A549 (cell line): ENCODE results near the gene BRSK2.

Source experiments
- EP300 ChIP-seq, 2 experiments: fragments of >200 bp; sonication (Bioruptor Twin); formaldehyde crosslinking; IDR thresholded peaks; 2 replicates in 1 of 2; 3 replicates in 1 of 2; pipeline ENCODE4 v1.6.1; 2016 to 2017
- ESRRA ChIP-seq: fragments of 150-350 bp; IDR thresholded peaks from 2 replicates; pipeline ENCODE4 v1.6.1; 2014; ENCODE audit warnings: mild to moderate bottlenecking, low read length, borderline replicate concordance
- HEYL ChIP-seq: fragments of 250-450 bp; sonication (Bioruptor Pico); IDR thresholded peaks from 2 replicates; pipeline ENCODE4 v1.8.0; 2021; ENCODE audit warnings: mild to moderate bottlenecking, moderate library complexity
- HOXB5 ChIP-seq: fragments of 250-450 bp; sonication (Bioruptor Pico); IDR thresholded peaks from 2 replicates; pipeline ENCODE4 v1.5.0; 2020; ENCODE audit warnings: mild to moderate bottlenecking, moderate library complexity
- JUNB ChIP-seq: fragments of >200 bp; sonication (Bioruptor Twin); formaldehyde crosslinking; IDR thresholded peaks from 2 replicates; pipeline ENCODE4 v1.6.1; 2016
- NPAS2 ChIP-seq: fragments of 250-450 bp; sonication (Bioruptor Pico); IDR thresholded peaks from 2 replicates; pipeline ENCODE4 v1.8.0; 2022; ENCODE audit warnings: mild to moderate bottlenecking, moderate library complexity, borderline replicate concordance
- POLR2A ChIP-seq: IDR thresholded peaks from 2 replicates; pipeline ENCODE4 v1.6.1; 2012; ENCODE audit warnings: mild to moderate bottlenecking, low read length
- RFX5 ChIP-seq: fragments of 450-650 bp; IDR thresholded peaks from 2 replicates; pipeline ENCODE4 v1.7.1; 2014; ENCODE audit warnings: antibody characterized with exemption, mild to moderate bottlenecking, moderate library complexity
- ZFP36 ChIP-seq: fragments of 450-650 bp; IDR thresholded peaks from 2 replicates; pipeline ENCODE4 v1.6.1; 2014; ENCODE audit warnings: borderline replicate concordance; ENCODE audit not compliant: partially characterized antibody
- TF ChIP-seq, protein P1 (sequence below): fragments of >200 bp; sonication (Bioruptor Twin); formaldehyde crosslinking; IDR thresholded peaks from 3 replicates; pipeline ENCODE4 v1.5.1; 2016
- TF ChIP-seq, protein P2 (sequence below): IDR thresholded peaks from 2 replicates; pipeline ENCODE4 v1.6.1; 2012
- TF ChIP-seq, protein P3 (sequence below): fragments of 200-600 bp; sonication (generic); IDR thresholded peaks from 2 replicates; pipeline ENCODE4 v1.6.1; 2016; ENCODE audit warnings: antibody characterized with exemption, mild to moderate bottlenecking, moderate library complexity

DNA sequence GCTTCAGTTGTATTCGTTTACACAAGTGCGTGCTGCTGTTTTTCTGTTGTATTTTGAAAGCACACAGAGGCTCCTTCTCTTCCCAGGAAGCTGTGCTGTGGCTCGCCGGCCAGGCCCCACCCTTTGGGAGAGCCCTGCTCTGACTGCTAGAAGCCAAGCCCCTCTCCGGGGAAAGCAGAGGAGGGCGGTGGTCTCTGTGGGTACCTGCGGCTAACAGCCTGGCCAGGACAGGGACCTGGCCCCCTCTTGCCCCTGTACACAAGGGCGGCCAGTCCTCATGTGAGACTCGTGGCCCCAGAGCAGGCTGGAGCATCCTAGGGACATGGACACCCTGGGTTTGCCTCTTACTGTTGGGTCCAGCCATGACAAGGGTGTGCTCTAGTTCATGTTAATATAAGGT, 82.0 kb downstream of the BRSK2 start:
- TF ChIP-seq, protein P1, sequence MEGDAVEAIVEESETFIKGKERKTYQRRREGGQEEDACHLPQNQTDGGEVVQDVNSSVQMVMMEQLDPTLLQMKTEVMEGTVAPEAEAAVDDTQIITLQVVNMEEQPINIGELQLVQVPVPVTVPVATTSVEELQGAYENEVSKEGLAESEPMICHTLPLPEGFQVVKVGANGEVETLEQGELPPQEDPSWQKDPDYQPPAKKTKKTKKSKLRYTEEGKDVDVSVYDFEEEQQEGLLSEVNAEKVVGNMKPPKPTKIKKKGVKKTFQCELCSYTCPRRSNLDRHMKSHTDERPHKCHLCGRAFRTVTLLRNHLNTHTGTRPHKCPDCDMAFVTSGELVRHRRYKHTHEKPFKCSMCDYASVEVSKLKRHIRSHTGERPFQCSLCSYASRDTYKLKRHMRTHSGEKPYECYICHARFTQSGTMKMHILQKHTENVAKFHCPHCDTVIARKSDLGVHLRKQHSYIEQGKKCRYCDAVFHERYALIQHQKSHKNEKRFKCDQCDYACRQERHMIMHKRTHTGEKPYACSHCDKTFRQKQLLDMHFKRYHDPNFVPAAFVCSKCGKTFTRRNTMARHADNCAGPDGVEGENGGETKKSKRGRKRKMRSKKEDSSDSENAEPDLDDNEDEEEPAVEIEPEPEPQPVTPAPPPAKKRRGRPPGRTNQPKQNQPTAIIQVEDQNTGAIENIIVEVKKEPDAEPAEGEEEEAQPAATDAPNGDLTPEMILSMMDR, result no peak
- TF ChIP-seq EP300 (IDR thresholded peaks at IDR 0.05), result no peak
- TF ChIP-seq JUNB, result no peak
- no peak for TF ChIP-seq RFX5
- no peak for TF ChIP-seq ZFP36
- no peak for TF ChIP-seq POLR2A
- no peak for TF ChIP-seq HOXB5 (CRISPR knock-in tag)
- no peak for TF ChIP-seq NPAS2 (CRISPR knock-in tag)
- TF ChIP-seq HEYL (CRISPR knock-in tag), result no peak
- TF ChIP-seq, protein P2, sequence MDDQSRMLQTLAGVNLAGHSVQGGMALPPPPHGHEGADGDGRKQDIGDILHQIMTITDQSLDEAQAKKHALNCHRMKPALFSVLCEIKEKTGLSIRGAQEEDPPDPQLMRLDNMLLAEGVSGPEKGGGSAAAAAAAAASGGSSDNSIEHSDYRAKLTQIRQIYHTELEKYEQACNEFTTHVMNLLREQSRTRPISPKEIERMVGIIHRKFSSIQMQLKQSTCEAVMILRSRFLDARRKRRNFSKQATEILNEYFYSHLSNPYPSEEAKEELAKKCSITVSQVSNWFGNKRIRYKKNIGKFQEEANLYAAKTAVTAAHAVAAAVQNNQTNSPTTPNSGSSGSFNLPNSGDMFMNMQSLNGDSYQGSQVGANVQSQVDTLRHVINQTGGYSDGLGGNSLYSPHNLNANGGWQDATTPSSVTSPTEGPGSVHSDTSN, result no peak
- no peak for TF ChIP-seq ESRRA
- TF ChIP-seq, protein P3, sequence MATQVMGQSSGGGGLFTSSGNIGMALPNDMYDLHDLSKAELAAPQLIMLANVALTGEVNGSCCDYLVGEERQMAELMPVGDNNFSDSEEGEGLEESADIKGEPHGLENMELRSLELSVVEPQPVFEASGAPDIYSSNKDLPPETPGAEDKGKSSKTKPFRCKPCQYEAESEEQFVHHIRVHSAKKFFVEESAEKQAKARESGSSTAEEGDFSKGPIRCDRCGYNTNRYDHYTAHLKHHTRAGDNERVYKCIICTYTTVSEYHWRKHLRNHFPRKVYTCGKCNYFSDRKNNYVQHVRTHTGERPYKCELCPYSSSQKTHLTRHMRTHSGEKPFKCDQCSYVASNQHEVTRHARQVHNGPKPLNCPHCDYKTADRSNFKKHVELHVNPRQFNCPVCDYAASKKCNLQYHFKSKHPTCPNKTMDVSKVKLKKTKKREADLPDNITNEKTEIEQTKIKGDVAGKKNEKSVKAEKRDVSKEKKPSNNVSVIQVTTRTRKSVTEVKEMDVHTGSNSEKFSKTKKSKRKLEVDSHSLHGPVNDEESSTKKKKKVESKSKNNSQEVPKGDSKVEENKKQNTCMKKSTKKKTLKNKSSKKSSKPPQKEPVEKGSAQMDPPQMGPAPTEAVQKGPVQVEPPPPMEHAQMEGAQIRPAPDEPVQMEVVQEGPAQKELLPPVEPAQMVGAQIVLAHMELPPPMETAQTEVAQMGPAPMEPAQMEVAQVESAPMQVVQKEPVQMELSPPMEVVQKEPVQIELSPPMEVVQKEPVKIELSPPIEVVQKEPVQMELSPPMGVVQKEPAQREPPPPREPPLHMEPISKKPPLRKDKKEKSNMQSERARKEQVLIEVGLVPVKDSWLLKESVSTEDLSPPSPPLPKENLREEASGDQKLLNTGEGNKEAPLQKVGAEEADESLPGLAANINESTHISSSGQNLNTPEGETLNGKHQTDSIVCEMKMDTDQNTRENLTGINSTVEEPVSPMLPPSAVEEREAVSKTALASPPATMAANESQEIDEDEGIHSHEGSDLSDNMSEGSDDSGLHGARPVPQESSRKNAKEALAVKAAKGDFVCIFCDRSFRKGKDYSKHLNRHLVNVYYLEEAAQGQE, result no peak
